Glutamatergic neuron (in vitro differentiated cells): Measurements from ENCODE around the gene MELK. TPM values are rescaled to one million over a fixed set of nuclear protein-coding genes. Genes with fewer than 3 reads are reported as not detected.

Source experiments
- DNase-seq: peaks from one replicate; pipeline ENCODE4 v3.0.0; 2022
- H3K27ac Mint-ChIP-seq: one replicate; pipeline ENCODE4 v1.8.0; 2020; ENCODE audit warnings: mild to moderate bottlenecking, mixed read lengths, inconsistent platforms; ENCODE audit not compliant: unreplicated experiment
- H3K27me3 Mint-ChIP-seq: one replicate; pipeline ENCODE4 v1.8.0; 2020; ENCODE audit warnings: mild to moderate bottlenecking, moderate library complexity, mixed read lengths, inconsistent platforms; ENCODE audit not compliant: unreplicated experiment
- H3K36me3 Mint-ChIP-seq: one replicate; pipeline ENCODE4 v1.8.0; 2020; ENCODE audit warnings: mild to moderate bottlenecking, mixed read lengths, inconsistent platforms; ENCODE audit not compliant: unreplicated experiment
- H3K4me1 Mint-ChIP-seq: one replicate; pipeline ENCODE4 v1.8.0; 2020; ENCODE audit warnings: mild to moderate bottlenecking, low read depth, mixed read lengths, inconsistent platforms; ENCODE audit not compliant: unreplicated experiment
- H3K4me3 Mint-ChIP-seq: one replicate; pipeline ENCODE4 v1.8.0; 2020; ENCODE audit warnings: mild to moderate bottlenecking, mixed read lengths, inconsistent platforms; ENCODE audit not compliant: unreplicated experiment
- H3K9me3 Mint-ChIP-seq: one replicate; pipeline ENCODE4 v1.8.0; 2020; ENCODE audit warnings: mild to moderate bottlenecking, moderate library complexity, mixed read lengths, inconsistent platforms; ENCODE audit not compliant: unreplicated experiment
- CTCF ChIP-seq: fragments of 200-600 bp; sonication (generic); IDR thresholded peaks from one replicate; pipeline ENCODE4 v1.5.0; 2021; ENCODE audit not compliant: partially characterized antibody, unreplicated experiment
- total RNA-seq: library from RNA; stranded (reverse); fragmentation: NEBNext Ultra II Directional; extraction: Animal tissue kit (Norgen Biotek cat#: 25700); gene quantifications from one replicate; pipeline ENCODE4 v1.2.1, GENCODE V29; 2021; ENCODE audit not compliant: unreplicated experiment

The MELK gene
- total RNA-seq, 1 donor from 2014 or later: 7.2 TPM

GRCh38 chr9:36679710-36680109, 107.0 kb downstream of the MELK start:
- Mint-ChIP-seq H3K36me3 (no peaks in the 10 kb centered on the region), H3K27ac (no peak overlapping the region), H3K4me1 (no peaks in the 10 kb centered on the region), H3K9me3 (no peaks in the 10 kb centered on the region), H3K4me3 (no peak overlapping the region), H3K27me3 (no peaks in the 10 kb centered on the region)
- no peak for DNase-seq
- TF ChIP-seq CTCF: no peak

GRCh38 chr9:36686471-36686870, 113.8 kb downstream of the MELK start:
- TF ChIP-seq CTCF: no peak
- no peak overlapping the region for H3K27ac Mint-ChIP-seq
- DNase-seq: no peak
- no peaks in the 10 kb centered on the region for H3K4me1 Mint-ChIP-seq
- H3K9me3 Mint-ChIP-seq: no peaks in the 10 kb centered on the region
- no peaks in the 10 kb centered on the region for H3K36me3 Mint-ChIP-seq
- H3K4me3 Mint-ChIP-seq: no peak overlapping the region
- peaks cover 4% of the 10 kb centered on the region for H3K27me3 Mint-ChIP-seq

GRCh38 chr9:36690412-36691168, 117.9 kb downstream of the MELK start:
- no peak for TF ChIP-seq CTCF

GRCh38 chr9:36691671-36692070, 119.0 kb downstream of the MELK start:
- no peak for TF ChIP-seq CTCF
- Mint-ChIP-seq H3K4me3 (no peak overlapping the region), H3K9me3 (no peaks in the 10 kb centered on the region), H3K4me1 (no peaks in the 10 kb centered on the region), H3K36me3 (no peaks in the 10 kb centered on the region), H3K27ac (no peak overlapping the region), H3K27me3 (peaks cover 3% of the 10 kb centered on the region)
- DNase-seq: no peak

More at GRCh38 chr9:36690412-36691168, 117.9 kb downstream of the MELK start:
- H3K36me3 Mint-ChIP-seq: no peaks in the 10 kb centered on the region
- no peak overlapping the region for H3K4me3 Mint-ChIP-seq
- DNase-seq: no peak
- peaks cover 4% of the 10 kb centered on the region for H3K27me3 Mint-ChIP-seq
- no peak overlapping the region for H3K27ac Mint-ChIP-seq
- H3K9me3 Mint-ChIP-seq: no peaks in the 10 kb centered on the region
- no peaks in the 10 kb centered on the region for H3K4me1 Mint-ChIP-seq

- Mint-ChIP-seq H3K4me3 (no peak overlapping the region), H3K9me3 (peaks cover 12% of the 10 kb centered on the region), H3K4me1 (no peaks in the 10 kb centered on the region), H3K27ac (no peak overlapping the region), H3K27me3 (peaks cover 3% of the 10 kb centered on the region), H3K36me3 (peaks cover 29% of the 10 kb centered on the region)
- TF ChIP-seq CTCF: no peak
- DNase-seq: no peak
Observed at GRCh38 chr9:36698984-36699383, 126.3 kb downstream of the MELK start.
